GM19328 (cell line): ENCODE data around the gene CHD6.

Experiments used
- ATAC-seq: cut with Tn5 transposase; IDR thresholded peaks from one replicate; pipeline ENCODE4 v1.9.1; 2021; ENCODE audit warnings: mild to moderate bottlenecking, moderate library complexity; ENCODE audit not compliant: unreplicated experiment

CHD6 gene, protein sequence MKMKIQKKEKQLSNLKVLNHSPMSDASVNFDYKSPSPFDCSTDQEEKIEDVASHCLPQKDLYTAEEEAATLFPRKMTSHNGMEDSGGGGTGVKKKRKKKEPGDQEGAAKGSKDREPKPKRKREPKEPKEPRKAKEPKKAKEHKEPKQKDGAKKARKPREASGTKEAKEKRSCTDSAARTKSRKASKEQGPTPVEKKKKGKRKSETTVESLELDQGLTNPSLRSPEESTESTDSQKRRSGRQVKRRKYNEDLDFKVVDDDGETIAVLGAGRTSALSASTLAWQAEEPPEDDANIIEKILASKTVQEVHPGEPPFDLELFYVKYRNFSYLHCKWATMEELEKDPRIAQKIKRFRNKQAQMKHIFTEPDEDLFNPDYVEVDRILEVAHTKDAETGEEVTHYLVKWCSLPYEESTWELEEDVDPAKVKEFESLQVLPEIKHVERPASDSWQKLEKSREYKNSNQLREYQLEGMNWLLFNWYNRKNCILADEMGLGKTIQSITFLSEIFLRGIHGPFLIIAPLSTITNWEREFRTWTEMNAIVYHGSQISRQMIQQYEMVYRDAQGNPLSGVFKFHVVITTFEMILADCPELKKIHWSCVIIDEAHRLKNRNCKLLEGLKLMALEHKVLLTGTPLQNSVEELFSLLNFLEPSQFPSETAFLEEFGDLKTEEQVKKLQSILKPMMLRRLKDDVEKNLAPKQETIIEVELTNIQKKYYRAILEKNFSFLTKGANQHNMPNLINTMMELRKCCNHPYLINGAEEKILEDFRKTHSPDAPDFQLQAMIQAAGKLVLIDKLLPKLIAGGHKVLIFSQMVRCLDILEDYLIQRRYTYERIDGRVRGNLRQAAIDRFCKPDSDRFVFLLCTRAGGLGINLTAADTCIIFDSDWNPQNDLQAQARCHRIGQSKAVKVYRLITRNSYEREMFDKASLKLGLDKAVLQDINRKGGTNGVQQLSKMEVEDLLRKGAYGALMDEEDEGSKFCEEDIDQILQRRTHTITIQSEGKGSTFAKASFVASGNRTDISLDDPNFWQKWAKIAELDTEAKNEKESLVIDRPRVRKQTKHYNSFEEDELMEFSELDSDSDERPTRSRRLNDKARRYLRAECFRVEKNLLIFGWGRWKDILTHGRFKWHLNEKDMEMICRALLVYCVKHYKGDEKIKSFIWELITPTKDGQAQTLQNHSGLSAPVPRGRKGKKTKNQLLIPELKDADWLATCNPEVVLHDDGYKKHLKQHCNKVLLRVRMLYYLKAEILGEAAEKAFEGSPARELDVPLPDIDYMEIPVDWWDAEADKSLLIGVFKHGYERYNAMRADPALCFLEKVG (N-terminal part only)

DNA sequence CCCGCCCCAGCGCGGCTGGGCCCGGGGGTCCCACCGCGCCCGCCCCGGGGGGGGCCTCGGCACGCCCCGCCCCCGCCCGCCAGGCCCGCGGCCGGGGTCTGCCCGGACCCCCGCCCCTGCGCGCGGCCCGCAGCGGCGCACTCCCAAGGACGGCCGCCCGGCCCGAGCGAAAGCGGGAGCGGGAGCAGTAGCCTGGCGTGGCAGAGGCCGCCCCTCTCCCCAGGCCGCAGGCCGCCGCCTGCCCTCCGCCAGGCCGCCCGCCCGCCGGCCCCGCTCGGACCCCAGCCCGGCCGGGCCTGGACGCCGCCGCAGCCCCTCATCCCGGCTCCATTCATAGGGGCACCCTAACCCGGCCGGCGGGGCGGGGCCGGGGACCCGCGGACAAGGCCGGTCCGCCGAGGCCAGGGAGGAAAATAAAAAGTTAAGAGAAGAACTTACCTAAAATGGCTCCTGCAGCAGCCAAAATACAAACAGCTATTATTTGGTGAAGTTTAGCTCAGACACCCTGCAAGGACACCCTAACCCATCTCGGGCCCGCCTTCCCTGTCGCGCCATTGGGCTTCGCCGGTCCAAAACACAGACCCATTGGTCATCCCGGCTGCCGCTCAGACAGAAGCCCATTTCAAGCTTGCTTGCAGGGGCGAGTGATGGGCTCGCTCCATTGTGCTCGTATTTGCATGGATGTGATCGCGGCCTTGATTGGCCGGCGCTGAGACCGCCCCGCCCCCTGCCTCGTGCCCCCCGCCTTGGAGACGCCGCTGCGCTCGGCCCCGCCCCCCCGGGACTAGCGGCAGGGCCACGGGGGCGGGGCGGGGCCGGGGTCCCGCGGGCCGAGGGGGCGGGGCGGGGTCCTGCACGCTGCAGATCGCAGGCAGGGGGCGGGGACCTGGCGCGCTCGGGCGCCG lies at the start of gene CHD6:
CHD6 (minus strand) TSS at position 476 of the 905 bp plus-strand sequence. CDS start 67,040 bp downstream, outside the sequence.
- ATAC-seq = peak; percentile 98

DNA sequence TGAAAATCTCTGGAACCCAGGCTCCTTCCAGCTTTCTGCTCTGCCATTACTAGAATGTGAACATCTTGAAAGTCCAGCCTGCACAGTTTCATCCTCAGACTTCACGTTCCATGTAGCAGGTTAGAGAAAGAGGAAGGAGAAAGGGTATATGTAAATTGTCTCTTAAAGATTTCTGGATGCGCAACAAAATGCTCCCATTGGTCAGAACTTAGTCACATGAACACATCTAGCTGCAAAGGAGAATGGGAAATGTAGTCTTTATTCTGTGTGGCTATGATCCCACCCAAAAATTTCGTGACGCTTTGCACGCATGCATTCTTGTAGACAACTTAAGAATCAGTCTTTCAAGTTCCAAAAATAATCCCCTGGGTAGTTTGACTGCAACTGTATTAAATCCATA lies 46.4 kb upstream of the CHD6 start:
- ATAC-seq = peak; percentile 57

DNA sequence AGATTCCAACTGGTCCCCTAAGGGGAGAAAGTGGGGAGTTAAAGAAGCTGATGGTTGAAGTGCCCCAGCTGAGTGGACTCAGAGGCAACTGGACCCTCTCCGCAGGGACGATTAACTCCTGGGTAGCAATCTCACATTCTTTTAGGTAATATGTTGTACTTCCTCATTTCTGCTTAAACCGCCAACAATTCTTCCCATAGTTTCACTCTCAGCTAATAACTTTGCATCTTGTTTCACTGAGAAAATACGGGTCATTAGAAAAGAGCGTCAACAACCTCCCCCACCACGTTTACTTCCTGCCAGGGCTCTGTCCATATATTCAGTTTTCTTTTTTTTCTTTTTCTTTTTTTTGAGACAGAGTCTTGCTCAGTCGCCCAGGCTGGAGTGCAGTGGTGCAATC lies 39.5 kb upstream of the CHD6 start:
- ATAC-seq = no peak

- no peak for ATAC-seq
Observed at GRCh38 chr20:41655962-41656618, 37.9 kb upstream of the CHD6 start.

DNA sequence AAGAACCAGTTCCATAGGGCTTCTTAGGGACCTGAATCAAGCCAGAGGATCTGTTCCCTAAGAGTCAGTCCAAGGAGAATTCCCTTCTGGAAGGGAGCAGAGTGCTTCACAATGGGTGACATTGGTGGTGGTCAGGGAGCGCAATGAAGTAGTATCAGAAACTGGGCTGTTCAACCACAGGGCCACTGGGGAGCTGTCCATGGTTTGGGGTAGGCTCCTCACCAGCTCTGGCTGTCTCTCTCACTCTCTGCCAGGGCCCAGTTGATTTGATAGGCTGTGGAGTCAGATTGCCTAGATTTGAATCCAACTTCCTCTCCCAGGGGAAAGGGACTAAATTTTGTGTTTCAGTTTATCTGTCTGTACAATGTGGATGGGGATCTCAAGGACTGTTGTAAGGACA lies 36.7 kb upstream of the CHD6 start:
- no peak for ATAC-seq

- no peak for ATAC-seq
Observed at GRCh38 chr20:41654292-41654691, 36.1 kb upstream of the CHD6 start.

DNA sequence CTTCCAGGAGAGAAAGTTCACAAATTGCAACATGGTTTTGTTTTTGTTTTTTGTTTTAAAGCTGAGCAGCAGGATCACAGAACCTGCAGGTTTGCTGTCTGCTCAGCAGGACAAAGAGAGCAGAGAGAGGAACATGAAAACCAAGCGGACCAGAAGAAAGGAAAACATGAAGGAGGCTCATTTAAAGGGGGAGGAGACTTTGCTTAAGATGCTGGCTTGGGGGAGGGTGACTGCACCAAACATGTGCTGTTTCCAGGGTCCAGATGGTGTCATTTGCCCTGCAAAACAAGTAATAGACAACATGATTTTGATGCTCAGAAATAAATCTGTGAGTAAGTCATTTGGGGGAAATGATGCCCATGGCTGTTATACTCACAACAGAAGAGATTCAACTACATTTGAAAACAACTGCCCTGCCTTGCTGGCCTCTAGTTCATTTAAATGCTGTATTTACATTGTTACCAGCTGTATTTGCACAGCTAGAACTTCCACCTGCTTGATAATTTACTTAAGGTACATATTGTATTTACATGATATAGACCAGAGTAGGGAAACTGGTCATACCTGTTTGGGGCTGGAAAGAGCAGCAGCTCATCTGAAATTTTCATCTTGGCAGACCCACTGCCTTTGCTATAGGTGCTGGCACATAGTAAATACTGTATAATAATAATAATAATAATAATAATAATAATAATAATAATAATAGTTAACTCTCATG lies 32.2 kb upstream of the CHD6 start:
- no peak for ATAC-seq

- ATAC-seq = no peak
Observed at GRCh38 chr20:41649489-41649888, 31.3 kb upstream of the CHD6 start.

GRCh38 chr20:41645372-41645771 lies 27.2 kb upstream of the CHD6 start:
- no peak for ATAC-seq

GRCh38 chr20:41643504-41643938 lies 25.3 kb upstream of the CHD6 start:
- no peak for ATAC-seq

DNA sequence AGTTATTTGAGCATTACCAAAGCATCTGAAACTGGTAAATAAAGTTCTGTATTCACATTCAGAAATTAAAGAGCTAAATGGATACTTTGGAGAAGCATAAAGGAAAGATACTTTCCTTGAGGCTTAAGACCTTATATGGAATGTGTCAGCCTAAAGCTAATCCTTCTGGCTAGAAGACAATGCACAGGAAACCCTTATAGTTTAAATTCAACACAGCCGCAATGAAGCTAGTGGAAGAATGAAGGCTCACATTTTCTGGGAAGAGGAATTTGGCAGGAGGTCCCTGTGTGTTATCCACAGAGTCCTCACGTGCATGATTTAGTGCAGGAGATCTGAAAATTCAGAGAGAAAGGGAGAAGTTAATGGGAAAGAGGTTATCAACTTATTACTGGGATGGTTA lies 21.5 kb upstream of the CHD6 start:
- no peak for ATAC-seq

- ATAC-seq = no peak
Observed at GRCh38 chr20:41638456-41638855, 20.3 kb upstream of the CHD6 start.

GRCh38 chr20:41635158-41635557 lies 17.0 kb upstream of the CHD6 start:
- no peak for ATAC-seq

- no peak for ATAC-seq
Observed at GRCh38 chr20:41632896-41633295, 14.7 kb upstream of the CHD6 start.

DNA sequence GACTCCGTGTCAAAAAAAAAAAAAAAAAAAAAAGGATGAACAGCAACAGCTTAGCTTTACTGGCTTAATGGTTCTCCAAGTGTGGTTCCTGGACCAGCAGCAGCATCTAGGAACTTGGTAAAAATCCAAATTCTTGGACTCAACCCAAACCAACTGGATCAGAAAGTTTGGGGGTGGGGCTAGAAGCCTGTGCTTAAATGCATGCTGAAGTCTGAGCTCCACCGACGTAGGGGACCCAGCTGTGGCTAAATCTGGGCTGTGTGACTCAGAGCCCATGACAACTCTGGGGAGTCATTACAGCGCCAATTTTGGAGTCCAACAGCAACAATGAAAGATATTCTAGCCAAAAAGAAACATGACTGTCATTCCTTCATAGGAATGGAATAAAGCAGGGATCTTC lies 13.6 kb upstream of the CHD6 start:
- ATAC-seq = no peak

DNA sequence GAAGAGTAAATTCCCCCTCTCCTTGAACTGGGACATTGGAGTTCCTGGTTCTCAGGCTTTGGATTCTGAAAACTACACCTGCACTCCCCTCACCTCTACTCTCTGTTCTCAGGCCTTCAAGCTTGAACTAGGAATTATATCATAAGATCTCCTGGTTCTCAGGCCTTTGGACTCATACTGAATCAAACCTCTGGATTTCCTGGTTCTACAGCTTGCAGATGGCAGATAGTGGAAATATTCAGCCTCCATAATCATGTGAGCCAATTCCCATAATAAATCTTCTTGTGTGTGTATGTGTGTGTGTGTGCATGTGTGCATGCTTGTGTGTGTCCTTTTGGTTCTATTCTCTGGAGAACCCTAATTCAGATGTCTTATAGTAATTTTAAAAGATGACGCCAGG lies 12.7 kb upstream of the CHD6 start:
- ATAC-seq = no peak

GRCh38 chr20:41627611-41628244 lies 9.6 kb upstream of the CHD6 start:
- no peak for ATAC-seq

DNA sequence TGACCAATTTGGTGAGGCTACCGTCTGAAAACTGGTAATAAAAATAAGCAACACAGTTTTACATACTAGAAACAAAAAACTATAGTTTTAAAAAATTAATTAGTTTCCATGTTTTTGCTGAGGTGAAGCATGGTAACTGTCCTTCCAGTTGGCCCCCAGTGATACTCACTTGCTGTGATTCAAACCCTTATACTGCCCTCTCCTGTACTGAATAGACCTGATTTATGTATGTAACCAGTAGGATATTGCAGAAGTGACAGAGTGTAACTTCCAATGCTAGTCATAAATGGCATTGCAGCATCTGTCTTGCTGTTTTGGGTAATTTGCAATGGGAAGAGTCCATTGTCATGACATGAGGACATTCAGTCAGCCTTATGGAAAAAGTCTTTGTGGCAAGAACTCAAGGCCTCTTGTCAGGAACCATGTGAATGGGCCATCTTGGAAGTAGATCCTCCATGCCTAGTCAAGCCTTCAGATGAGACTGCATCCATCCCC lies 8.9 kb upstream of the CHD6 start:
- ATAC-seq = no peak
